Fibroblast of villous mesenchyme (primary cell): ENCODE data around the gene GNAI3. TPM values are rescaled to one million over a fixed set of nuclear protein-coding genes. Genes with fewer than 3 reads are reported as not detected.

ENCODE experiments used
- DNase-seq: peaks from one replicate; pipeline ENCODE4 v3.0.0-alpha.2; 2010; ENCODE audit warnings: low read depth
- H3K4me3 ChIP-seq: 2 replicates; pipeline ENCODE4 v1.5.1; 2011; ENCODE audit warnings: low read depth, mild to moderate bottlenecking, low read length
- CTCF ChIP-seq: IDR thresholded peaks from 2 replicates; pipeline ENCODE4 v1.5.1; 2012; ENCODE audit warnings: low read depth, mild to moderate bottlenecking, low read length; ENCODE audit not compliant: insufficient read depth
- total RNA-seq: library from RNA; depleted of rRNA; stranded (reverse); fragments of >200 nt; gene quantifications from 2 replicates; pipeline ENCODE4 v1.2.3, GENCODE V29; 2012

The GNAI3 gene
- total RNA-seq, 1 donor, result 17.3 TPM

- no peak for DNase-seq
- TF ChIP-seq CTCF, result no peak
Measured at GRCh38 chr1:109503935-109504334, 44.5 kb upstream of the GNAI3 start.

GRCh38 chr1:109504974-109505373 lies 43.4 kb upstream of the GNAI3 start:
- no peak overlapping the region for H3K4me3 ChIP-seq
- TF ChIP-seq CTCF, result no peak
- DNase-seq, result no peak

More at GRCh38 chr1:109503935-109504334, 44.5 kb upstream of the GNAI3 start:
- H3K4me3 ChIP-seq, result no peak overlapping the region

- no peak for DNase-seq
- no peak overlapping the region for H3K4me3 ChIP-seq
- TF ChIP-seq CTCF, result no peak
Measured at GRCh38 chr1:109508001-109508872, 40.2 kb upstream of the GNAI3 start.

GRCh38 chr1:109508873-109509175 lies 39.6 kb upstream of the GNAI3 start:
- no peak for DNase-seq
- H3K4me3 ChIP-seq, result no peak overlapping the region
- TF ChIP-seq CTCF, result no peak

- TF ChIP-seq CTCF, result no peak
- H3K4me3 ChIP-seq, result peak within 1 kb of the TSS; percentile 68
- peak; percentile 41 for DNase-seq
Measured at GRCh38 chr1:109509176-109510134, 39.0 kb upstream of the GNAI3 start, which contains the start of gene AMIGO1. TSS of gene AMIGO1 (minus strand) at chr1:109509727. CDS start at chr1:109508912, 815 bp downstream.

- TF ChIP-seq CTCF, result no peak
- peak; percentile 25 for DNase-seq
- no peak overlapping the region for H3K4me3 ChIP-seq
Measured at GRCh38 chr1:109513110-109513710, 35.2 kb upstream of the GNAI3 start.
